ENCODE results near the gene UQCR10.
A peak's percentile ranks its signal among the peaks of the same experiment; 100 is the strongest.

UQCR10 gene

DNA sequence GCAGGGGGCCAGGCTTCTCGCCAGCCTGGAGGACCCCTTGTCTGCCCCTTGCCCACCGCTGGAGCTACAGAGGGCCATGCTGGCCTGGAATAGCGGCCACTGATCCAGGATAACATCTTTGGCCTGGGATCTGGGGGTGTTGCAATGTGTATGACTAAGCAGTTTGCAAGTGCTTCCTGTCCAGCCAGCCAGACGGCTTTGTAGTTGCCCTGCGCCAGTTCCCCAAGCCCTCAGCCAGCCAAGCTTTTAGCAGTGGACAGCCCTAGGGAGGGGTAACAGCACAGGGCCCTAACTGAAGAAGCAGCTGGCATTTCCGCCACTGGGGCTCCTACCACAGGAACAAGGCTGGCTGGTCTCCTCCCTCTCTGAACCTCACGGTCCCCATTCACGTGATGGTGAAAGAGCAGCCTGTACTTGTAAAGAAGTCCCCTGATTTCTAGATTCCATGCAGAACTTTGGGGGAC is 32.1 kb downstream of the UQCR10 start:
- DNase-seq, result no peak

DNA sequence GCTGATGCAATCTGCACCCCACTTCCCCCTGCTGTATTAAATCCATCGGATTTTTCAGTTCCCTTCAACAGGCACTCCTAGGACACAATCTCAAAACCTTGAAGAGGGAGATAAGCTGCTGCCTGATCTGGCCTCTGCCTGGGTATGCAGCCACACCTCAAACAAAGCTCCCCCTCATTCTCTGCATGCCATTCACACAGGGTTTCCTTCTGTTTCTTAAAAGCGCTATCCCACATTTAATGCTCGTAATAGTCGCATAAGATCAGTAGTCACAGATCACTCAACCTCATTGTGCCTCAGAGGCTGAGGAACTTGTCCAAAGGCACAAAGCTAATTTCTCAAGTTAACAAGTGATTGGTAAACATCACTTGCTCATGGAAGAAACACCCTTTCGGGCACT is 34.0 kb downstream of the UQCR10 start:
- DNase-seq, result no peak

DNA sequence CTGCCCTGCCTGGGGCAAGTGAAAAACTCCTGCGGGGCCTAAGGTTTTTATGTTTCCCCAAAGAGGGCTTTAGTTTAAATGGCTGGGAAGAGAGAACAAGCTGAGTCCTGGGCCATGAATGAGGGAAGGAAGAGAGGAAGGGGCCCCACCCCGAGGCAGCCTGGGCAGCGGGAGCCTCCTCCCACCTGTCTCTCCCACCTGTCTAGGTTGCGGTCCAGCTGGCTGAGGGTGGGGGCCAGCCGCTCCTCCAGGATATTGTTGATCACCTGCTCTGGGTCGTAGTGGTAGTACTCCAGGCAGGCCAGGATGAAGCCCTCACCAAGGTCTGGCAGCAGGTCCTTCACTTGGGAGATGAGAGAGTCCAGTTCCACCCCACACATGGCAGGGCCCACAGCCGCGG is 34.6 kb downstream of the UQCR10 start:
- DNase-seq, result no peak

DNA sequence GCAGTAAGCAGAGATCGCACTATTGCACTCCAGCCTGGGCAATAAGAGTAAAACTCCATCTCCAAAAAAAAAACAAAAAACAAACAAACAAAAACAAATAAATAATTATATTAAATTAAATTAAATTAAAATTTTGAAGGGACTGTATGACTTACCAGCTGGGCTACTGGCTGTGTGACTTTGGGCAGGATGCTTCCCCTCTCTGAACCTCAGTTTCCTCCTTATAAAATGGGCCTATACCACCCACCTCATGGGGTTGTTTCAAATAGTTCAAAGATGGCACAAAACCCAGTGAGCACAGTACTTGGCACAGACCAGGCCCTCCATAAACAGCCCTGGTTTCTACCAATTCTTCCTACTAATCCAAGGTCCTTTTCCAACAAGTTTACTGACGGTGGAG is 36.0 kb downstream of the UQCR10 start:
- no peak for DNase-seq

DNA sequence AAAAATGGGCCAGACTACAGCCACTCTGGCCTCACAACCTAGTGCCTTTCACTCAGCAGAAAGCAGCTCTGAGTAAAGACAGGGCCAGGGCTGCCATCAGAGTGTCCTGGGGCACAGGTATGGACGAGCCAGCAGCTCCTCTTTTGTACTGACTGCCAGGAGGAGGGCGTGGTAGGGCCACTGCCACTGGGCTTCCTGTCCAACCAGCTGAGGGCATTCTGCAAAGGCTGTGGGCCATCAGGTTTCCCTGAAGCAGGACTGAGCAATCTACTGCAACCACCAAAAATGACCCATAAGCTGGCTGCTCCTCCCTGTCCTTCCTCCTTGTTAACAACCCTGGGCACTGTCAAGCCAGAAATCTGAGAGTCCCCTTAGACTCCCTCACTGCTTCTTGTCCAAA is 37.8 kb downstream of the UQCR10 start:
- DNase-seq, result no peak

DNA sequence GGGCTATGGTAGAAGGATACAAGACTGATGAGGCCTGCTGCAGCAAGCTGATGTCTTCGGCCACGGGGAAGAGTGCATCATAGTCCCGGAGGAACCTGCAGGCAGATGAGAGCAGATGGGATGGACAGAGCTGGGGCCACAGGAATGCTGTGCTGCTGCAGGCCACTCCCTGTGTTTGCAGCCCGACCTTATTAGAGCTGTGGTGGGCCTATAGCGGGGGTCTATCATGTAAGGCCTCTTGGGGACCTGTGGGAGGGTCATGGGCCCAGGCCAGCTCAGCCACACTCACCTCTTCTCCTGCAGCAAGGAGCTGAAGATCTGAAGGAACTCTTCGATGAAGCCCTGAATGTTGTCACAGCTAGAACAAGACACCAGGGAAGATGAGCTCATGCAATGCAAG is 39.0 kb downstream of the UQCR10 start:
- DNase-seq, result no peak

DNA sequence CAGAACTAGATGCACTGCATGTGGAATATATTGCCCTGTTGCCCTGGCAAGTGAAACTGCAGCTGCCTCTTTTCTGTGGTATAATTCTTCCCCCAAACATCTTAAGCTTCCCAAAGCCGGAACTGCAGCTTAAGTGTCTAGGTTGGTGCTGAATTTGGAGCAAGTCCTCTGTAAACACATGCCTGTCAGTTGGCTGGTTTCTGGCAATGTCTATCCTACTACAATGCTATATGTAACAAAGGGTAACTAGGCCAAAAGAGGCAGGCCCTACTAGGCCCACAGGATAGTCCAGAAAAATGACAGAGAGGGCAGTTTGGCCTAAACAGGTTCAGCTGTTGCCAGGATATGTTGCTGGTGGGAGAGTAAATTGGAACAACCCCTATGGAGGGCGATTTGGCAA is 43.0 kb downstream of the UQCR10 start:
- DNase-seq, result no peak

DNA sequence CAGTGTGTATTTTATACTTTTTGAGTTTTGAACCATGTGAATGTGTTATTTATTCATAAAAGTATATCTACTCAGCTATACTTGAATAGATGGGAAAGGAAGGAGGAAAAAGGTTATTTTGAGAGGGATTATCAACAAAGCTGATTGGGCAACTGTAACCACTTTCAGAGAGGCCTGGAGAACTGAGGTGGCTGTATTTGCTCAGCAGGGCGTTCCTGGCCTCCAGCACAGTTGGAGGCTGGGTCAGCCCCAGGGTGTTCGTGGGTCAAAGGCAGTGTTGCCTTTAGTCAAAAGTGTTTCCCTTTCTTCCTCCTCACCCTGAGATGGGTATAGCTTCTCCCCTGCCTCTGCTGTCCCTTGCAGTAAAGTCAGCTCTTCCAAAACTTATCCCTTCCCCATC is 44.2 kb downstream of the UQCR10 start:
- DNase-seq, result no peak

DNA sequence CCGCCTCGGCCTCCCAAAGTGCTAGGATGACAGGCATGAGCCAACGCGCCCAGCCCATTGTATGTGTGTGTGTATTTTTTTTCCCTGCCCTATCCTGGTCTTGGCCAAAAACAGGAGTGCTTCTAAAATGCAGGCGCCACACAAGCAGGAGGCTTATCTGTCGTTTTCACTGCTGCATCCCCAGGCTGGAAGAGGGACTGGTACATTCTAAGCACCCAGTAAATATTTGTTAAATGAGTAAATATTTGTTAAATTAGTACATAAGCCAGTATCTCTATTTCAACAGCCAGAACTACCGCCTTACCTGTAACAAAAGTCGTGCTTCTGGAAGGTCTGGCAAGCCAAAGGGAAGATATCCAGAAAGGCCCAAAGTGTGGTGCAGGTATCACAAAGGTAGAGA is 46.0 kb downstream of the UQCR10 start:
- DNase-seq, result no peak

DNA sequence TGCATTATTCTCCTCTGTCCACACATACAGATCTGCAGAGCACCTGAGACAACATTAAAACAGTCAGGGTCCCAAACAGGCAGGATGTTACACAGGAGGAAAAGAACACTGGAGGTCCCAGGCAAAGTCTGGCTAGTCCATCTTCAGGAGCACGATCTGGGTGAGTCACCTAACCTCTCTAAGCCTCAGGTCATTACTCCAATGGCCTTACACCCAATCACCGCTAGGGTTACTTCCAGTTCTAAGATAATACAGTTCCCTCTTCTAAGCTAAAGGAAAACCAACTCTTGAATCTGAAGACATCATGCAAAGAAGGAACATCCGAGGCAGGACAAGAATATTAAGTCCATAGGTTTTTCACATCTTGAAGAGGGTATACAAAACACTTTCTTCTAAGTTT is 46.4 kb downstream of the UQCR10 start:
- DNase-seq, result no peak

DNA sequence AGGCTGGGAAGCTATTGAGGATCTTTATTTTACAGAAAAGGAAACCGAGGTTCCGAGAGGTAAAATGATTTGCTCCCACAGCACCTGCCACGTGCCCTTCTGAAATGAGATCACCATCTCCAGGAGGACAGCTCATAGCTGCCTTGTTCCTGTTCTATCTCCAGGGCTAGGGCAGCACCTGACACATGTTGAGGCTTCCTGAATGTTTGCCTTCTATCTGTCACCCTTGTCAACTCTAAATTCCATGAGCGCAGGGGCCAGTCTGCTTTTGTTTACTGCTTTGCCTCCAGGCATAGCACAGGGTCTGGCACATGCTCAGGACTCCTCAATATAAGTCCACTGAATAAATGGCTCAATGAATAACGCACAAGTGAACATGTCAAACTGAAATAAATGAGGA is 46.8 kb downstream of the UQCR10 start:
- DNase-seq, result no peak

DNA sequence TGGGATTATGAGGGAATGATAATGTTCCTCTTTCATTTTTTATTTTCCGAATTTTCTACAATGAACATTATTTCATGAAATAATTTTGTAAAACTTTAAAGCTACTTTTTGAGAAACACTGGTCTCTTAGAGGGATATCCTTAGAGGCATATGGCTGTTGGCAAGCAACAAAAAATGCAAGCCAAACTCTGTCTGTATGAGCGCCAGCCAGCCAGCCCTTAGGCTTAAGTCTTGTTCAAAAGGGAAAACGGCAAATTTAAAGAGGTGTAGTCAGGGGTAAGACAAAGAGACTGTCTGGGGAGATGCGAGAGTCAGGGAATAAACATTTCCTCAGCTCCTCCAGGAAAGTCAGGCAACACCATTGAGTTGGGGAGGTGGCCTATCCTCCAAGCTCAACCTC is 48.4 kb downstream of the UQCR10 start:
- no peak for DNase-seq

DNA sequence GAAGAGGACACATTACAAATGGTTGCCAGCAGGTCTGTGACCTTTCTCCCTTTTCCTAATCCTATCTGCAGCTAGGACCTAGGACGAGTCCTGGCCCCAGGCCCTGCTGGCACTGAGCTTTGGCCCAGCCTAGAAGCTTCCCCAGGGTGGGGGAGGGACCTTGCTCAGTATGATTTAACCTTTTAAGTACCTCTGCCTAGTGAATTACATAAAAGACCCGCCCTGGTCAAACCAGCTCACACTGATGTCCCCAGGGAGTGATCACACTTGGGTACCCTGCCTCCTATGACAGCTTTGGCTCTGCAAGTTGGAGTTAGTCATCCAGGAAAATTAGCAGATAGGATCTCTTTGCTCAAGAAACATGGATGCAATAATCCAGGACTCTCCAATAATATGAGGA is 49.0 kb downstream of the UQCR10 start:
- DNase-seq, result no peak

DNA sequence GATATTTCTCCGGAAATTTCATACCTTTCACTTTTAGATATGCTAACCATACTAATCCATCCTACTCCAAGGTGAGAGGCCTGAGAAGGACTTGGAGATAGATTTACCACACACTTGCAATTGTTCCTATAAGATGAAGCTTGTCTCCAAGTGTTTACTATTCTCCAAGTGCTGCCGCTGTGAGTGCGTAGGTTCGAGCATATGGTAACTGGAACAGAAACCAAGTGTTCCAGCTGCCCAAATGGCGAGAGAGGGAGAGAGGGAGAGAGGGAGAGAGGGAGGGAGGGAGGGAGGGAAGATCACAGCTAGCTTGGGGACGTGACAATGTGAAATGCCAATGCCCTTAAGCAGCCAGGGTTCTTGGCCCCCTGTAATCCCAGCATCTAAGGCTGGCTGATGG is 49.4 kb downstream of the UQCR10 start:
- DNase-seq, result peak; percentile 50

DNA sequence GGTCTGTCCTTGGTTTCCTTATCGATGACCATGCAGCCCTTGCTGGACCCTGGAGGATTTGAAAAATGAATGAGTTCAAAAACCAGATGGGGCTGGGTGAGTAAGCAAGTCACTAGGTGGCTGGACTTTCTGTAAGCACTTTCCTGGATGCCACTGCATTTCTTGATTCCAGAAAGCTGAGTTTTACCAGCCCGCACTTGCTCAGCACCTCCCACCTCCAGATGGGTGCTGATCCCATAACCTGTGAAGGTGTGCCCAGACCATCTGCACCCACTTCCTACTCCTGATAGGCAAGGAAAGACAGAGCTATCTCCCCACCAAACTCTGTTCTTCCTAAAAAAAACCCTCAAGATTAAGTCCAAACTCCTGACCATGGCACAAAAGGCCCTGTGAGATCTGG is 49.8 kb downstream of the UQCR10 start:
- DNase-seq, result no peak

DNA sequence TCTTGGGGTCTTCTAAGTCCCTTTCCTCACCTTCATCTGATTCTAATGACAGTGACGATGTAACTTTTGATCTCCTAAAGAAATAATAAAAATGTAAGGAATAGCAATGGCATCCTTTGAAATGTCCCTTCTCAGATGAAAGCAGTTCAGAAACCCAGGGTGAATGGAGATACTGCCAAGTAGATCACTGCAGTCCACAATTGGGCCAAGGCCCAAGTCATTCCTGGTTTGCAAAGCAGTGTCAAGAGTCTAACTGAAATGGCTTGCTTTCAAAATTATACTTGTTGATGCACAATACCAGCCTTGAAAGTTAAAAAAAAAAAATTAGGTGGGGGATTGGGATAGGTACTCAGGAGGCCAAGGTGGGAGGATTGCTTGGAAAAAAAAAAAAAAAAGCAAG is 50.6 kb downstream of the UQCR10 start:
- DNase-seq, result no peak

DNA sequence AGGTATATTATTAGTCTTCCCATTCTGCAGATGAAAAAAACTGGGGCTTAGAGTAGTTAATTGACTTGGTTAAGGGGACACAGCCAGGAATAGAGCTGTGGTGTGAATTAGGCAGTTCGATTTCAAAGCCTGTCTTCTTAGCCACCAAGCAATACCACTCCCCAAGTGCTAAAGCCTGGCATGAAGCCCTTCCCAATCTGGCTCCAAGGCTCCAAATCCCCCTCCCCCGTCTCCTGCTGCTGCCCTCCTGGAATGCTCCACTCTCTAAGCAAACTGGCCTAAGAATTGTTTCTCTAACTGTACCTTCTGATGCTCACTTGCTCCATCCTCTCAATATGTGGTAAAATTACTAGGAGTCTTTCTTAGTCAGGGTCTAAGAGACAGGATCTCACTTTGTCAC is 52.3 kb downstream of the UQCR10 start:
- DNase-seq, result no peak

Data from DMS79 (cell line).